Measurements from ENCODE around the gene NUP62CL.
A peak's percentile ranks its signal among the peaks of the same experiment; 100 is the strongest.
"Not testable (repeated sequence)": the region's sequence is repeated elsewhere in the genome, so short reads cannot be mapped to it uniquely, and the experiment has no call there.

Gene NUP62CL

GRCh38 chrX:107205770-107206696 lies at the start of gene NUP62CL, which contains the start of gene DNAAF6:
TSS of gene NUP62CL (minus strand) at chrX:107206433. CDS start at chrX:107175146, 31,287 bp downstream.
TSS of gene DNAAF6 (plus strand) at chrX:107206611. CDS start at chrX:107212876, 6,265 bp downstream.
- DNase-seq = peak; percentile 32 to 38

GRCh38 chrX:107228486-107228819 lies 22.2 kb upstream of the NUP62CL start:
- DNase-seq = no peak

- peak; percentile 14 to 20 for DNase-seq
These were observed 21.7 kb upstream of the NUP62CL start for GRCh38 chrX:107227780-107228485.

GRCh38 chrX:107226757-107227156 lies 20.5 kb upstream of the NUP62CL start:
- no peak for DNase-seq

GRCh38 chrX:107213477-107213876 lies 7.2 kb upstream of the NUP62CL start:
- DNase-seq = no peak

- DNase-seq = no peak
These were observed 1.7 kb upstream of the NUP62CL start for GRCh38 chrX:107207943-107208342.

GRCh38 chrX:107207089-107207488 lies 856 bp upstream of the NUP62CL start:
- DNase-seq = no peak

GRCh38 chrX:107206697-107207065 lies 448 bp upstream of the NUP62CL start:
- DNase-seq = no peak

- no peak for DNase-seq
These were observed 2.1 kb downstream of the NUP62CL start for GRCh38 chrX:107204068-107204605.

GRCh38 chrX:107199491-107199890 lies 6.7 kb downstream of the NUP62CL start:
- no peak for DNase-seq

GRCh38 chrX:107198074-107198473 lies 8.2 kb downstream of the NUP62CL start:
- DNase-seq = not testable (repeated sequence)

GRCh38 chrX:107197319-107197718 lies 8.9 kb downstream of the NUP62CL start:
- DNase-seq = no peak

GRCh38 chrX:107171369-107172102 lies 34.7 kb downstream of the NUP62CL start:
- no peak for DNase-seq

- no peak for DNase-seq
These were observed 37.5 kb downstream of the NUP62CL start for GRCh38 chrX:107168712-107169111.

GRCh38 chrX:107168257-107168656 lies 38.0 kb downstream of the NUP62CL start:
- no peak for DNase-seq

- DNase-seq = no peak
These were observed 38.9 kb downstream of the NUP62CL start for GRCh38 chrX:107167163-107167921.

- DNase-seq = not testable (repeated sequence)
These were observed 48.6 kb downstream of the NUP62CL start for GRCh38 chrX:107157618-107158017.

GRCh38 chrX:107155621-107156430 lies 50.4 kb downstream of the NUP62CL start:
- DNase-seq = not testable (repeated sequence)

GRCh38 chrX:107154787-107155620 lies 51.2 kb downstream of the NUP62CL start:
- DNase-seq = peak; percentile 2 to 25

GRCh38 chrX:107153005-107153404 lies 53.2 kb downstream of the NUP62CL start:
- no peak for DNase-seq

Measured in inflammatory macrophage treated with lipopolysaccharide for 1 hour (primary cell).